Ramos (cell line): Measurements from ENCODE around the gene PKNOX2.

Source experiments
- in situ Hi-C: fragments of 300-500 bp; cut with MboI; formaldehyde crosslinking; loops from one replicate; pipeline ENCODE4 v1.14.3; 2022; ENCODE audit warnings: low sequenced_read_pairs; ENCODE audit not compliant: unreplicated experiment

The PKNOX2 gene

DNA sequence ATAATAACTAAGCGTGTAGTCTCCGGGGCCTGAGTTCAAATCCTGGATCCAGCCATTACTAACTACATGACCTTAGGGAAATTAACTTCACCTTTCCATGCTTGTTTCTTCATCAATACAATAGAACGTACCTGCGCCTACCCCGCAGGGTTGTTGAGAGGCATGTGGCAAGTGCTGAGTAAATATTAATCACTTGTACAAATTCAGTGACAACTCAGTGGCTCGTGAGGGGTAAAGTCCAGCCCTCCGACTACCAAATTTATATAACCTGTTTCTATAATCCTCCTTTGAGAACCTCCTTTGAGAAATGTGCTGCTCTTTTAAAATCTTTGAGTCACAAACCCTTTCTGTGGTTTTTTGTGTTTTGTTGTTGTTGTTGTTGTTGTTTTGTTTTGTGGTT lies 281.7 kb downstream of the PKNOX2 start:
- in situ Hi-C loops = no loop called here

DNA sequence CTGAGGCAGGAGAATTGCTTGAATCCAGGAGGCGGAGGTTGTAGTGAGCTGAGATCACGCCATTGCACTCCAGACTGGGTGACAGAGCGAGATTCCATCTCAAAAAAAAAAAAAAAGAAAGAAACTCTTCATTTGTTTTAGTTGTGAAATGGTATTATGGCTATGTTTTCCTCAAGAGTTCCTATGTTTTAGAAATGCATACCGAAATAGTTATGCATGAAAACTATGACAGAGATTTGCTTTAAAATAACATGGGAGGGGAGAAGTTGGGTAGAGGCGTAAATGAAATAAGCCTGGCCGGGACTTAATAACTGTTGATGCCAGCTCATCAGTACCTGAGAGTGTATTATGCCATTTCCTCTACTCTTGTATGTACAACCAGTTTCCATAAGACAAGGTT lies 283.2 kb downstream of the PKNOX2 start:
- in situ Hi-C loops = no loop called here

GRCh38 chr11:125448136-125448535 lies 283.6 kb downstream of the PKNOX2 start:
- in situ Hi-C loops = no loop called here

DNA sequence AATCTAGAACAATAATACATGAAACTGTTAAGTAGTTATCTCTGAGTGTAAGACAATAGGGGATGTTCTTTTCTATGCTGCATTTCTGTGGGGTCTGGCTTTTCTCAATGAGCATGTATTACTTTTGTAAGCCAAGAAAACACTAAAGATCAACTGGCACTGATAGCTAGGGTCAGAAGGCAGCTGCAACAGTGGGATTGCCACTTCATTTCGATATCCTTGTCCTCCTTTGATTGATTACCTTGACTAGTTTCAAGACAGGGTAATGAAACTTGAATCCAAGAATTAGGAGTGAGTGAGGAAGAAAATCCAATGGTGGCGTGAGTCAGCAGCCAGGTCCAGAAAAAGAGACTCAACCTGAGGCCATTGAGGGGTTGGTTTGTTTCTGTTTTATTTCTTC lies 285.0 kb downstream of the PKNOX2 start:
- in situ Hi-C loops = no loop called here

- in situ Hi-C loops = no loop called here
These were observed 287.0 kb downstream of the PKNOX2 start for GRCh38 chr11:125451400-125452124.

- in situ Hi-C loops = no loop called here
These were observed 287.5 kb downstream of the PKNOX2 start for GRCh38 chr11:125452125-125452470.

DNA sequence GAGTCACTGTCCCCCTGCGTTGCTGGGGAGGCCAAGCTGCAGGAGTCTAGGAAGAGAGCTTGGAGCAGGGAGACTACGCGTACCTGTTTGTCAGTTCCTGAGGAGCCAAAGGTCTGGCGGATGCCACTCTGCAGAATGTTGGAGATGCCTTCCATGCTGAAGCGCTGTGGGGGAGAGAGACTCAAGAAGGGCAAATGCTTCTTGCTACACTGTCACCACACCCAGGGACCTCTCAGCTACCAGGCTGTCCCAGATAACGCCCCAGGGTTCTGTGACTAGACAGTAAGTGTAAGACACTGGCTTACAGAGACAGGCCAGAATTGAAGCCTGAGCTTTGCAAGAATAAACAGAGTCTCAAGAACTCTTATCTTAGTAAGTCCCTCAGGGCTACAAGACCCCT lies 289.5 kb downstream of the PKNOX2 start:
- in situ Hi-C loops = no loop called here

GRCh38 chr11:125455851-125456250 lies 291.3 kb downstream of the PKNOX2 start:
- in situ Hi-C loops = no loop called here

DNA sequence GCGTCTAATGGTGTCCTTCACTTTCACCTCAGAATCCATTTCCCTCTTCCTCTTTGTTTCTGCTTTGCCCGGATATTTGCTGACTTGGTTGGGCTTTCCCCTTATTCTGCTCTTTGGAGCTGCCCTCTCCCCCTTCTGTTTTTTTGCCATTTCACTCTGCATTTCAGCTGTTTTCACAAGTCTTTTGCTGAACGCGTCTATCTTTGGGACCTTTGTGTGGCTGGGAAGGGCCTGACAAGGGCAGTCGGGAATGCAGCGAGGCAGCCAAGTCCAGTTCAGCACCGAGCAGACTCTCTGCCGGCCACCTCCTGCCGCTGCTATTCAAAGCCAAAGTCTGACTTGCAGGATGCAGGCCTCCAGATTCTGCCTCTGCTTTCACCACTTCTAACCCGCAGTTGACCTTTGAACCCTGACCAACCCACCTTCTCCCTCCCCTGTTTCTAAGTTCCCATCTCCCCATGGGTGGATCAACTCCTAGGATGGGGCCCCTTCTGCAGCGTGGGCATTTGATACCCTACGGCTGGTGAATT lies 293.3 kb downstream of the PKNOX2 start:
- in situ Hi-C loops = no loop called here

GRCh38 chr11:125460275-125460674 lies 295.7 kb downstream of the PKNOX2 start:
- in situ Hi-C loops = no loop called here

DNA sequence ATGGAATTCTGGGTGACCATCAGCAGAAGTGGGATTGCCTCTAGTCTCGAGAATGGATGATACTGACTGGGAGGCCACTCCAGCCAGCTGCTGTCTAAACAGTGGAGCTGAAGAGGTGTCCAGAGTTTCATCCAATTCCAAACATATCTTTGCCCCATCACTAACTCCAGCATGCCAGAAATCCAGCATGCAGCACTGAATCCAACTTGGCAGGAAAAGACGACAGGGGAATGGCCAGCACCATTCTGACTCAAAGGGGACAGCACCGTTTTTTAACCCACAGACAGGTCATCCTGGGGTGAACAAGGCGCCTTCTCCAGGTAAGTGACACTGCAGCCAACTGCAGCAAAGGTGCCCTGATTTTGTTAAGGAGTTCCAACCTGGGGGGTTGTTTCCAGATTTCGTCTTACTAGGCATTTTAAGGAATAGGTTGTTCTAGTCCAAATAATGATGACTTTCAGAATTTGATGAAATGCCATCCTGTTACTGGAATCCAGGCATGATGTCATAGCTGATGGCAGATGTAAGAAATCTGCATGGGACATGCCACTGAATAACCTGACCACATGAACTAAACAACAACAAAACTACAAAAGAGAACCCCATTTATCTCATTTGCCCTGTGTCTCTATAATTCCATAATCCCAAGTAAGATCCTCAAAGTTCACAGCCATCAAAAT lies 299.2 kb downstream of the PKNOX2 start:
- in situ Hi-C loops = no loop called here

DNA sequence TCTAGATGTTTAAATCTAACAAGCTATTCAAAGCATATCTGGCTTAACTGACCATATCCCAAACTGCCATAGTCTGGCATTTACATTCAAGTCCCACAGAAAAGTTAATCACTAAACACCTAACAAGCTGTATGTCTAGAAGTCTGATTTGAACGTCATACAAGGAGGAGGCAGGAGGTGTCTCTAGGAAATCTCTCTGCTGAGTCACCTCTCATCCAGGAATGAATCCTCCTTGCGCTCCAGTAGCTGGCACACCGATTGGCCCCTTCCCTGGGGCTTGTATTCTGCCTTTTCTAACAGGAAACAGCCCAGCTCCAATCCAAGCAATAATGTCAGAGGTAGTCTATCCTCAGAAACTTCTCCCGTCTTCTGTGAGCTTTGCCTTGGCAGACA lies 299.7 kb downstream of the PKNOX2 start:
- in situ Hi-C loops = no loop called here

DNA sequence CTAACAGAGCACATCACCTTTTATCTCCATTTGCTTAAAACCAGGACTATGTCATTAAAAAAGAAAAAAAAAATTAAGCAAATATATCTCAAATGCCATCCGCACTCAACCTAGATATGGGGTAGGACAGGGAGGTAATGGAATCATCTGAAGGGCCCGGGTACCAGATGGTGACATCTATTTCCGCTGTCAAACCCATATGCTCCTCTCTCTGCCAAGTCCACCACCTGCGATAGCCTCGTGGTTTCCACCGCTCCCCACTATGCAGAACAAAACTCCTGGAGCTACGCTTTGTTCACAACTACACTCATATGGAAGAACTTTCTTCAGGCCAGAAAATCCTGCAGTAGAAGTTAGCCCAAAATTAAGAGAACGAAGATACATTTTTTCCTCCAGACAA lies 300.1 kb downstream of the PKNOX2 start:
- in situ Hi-C loops = no loop called here

- in situ Hi-C loops = no loop called here
These were observed 300.7 kb downstream of the PKNOX2 start for GRCh38 chr11:125465255-125465654.

GRCh38 chr11:125465701-125466100 lies 301.1 kb downstream of the PKNOX2 start:
- in situ Hi-C loops = no loop called here

GRCh38 chr11:125468025-125468424 lies 303.5 kb downstream of the PKNOX2 start:
- in situ Hi-C loops = no loop called here

GRCh38 chr11:125468852-125469251 lies 304.3 kb downstream of the PKNOX2 start:
- in situ Hi-C loops = no loop called here

- in situ Hi-C loops = no loop called here
These were observed 305.8 kb downstream of the PKNOX2 start for GRCh38 chr11:125470355-125470754.

DNA sequence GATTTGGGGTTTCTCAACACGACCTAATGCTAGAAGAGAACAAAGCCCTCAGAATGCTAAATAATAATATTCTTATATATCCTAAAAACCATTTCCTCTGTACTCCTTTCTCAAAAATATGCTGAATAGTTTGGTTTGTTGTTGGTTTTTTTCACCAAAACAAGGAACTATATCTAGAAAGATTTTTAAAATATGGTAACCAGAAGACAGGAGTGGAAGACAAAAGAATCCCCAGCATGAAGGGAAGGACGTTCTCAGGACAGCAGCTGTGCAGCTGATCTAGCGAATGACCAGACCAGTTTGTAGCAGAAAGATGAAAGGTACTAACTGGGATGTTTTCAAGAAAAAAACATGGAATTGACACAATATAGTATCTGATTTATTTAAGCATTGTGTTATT lies 312.2 kb downstream of the PKNOX2 start:
- in situ Hi-C loops = no loop called here

GRCh38 chr11:125479137-125479536 lies 314.6 kb downstream of the PKNOX2 start:
- in situ Hi-C loops = no loop called here

DNA sequence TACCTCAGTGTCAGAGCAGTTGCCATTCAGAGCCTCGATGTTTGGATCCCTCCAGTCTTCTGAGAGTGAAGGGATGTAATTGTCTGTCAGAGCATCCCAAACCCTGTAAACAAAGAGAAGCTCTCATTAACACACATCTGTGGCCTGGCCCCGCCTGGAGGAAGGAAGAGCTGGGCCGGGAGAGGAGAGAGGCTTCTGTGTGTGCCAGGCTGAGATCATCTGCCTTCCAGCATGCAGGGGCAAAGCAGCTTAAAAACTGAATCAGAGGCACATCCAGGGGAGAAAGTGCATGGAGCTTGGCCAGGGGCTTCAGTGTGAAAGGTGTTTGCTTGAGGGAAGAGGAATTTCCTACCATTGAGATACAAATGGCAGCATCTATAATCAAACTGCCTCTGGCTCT lies 317.0 kb downstream of the PKNOX2 start:
- in situ Hi-C loops = no loop called here
